K562 (cell line): ENCODE measurements around the gene USHBP1. TPM values are rescaled to one million over a fixed set of nuclear protein-coding genes. Genes with fewer than 3 reads are reported as not detected.
A peak's percentile ranks its signal among the peaks of the same experiment; 100 is the strongest.

ENCODE experiments used
- CHCHD3 ChIP-seq: fragments of 250-450 bp; sonication (Bioruptor Pico); IDR thresholded peaks from 2 replicates; pipeline ENCODE4 v2.1.2; 2022; ENCODE audit warnings: mild to moderate bottlenecking
- CTBP1 ChIP-seq: fragments of 450-650 bp; IDR thresholded peaks from 2 replicates; pipeline ENCODE4 v1.6.1; 2016; ENCODE audit warnings: borderline replicate concordance
- ELF2 ChIP-seq: fragments of 250-450 bp; sonication (Bioruptor Pico); IDR thresholded peaks from 2 replicates; pipeline ENCODE4 v1.5.0; 2021; ENCODE audit warnings: mild to moderate bottlenecking
- ETV1 ChIP-seq: fragments of 450-650 bp; conservative IDR thresholded peaks from 2 replicates; pipeline ENCODE4 v1.6.1; 2016; ENCODE audit warnings: missing genetic modification characterization, control low read depth, low read depth, missing compliant biosample characterization
- HMGN3 ChIP-seq: IDR thresholded peaks from 2 replicates; pipeline ENCODE4 v1.6.1; 2011; ENCODE audit warnings: borderline replicate concordance, low read depth, mild to moderate bottlenecking, mixed read lengths, low read length; ENCODE audit not compliant: insufficient read length; ENCODE audit errors: extremely low read depth
- HNRNPUL1 ChIP-seq: fragments of 200-400 bp; formaldehyde crosslinking; IDR thresholded peaks from 2 replicates; pipeline ENCODE4 v1.6.1; 2017; ENCODE audit warnings: low read length
- MAFG ChIP-seq: fragments of 450-650 bp; conservative IDR thresholded peaks from 2 replicates; pipeline ENCODE4 v1.6.1; 2016; ENCODE audit warnings: missing genetic modification characterization, missing compliant biosample characterization
- MEIS2 ChIP-seq: fragments of 450-650 bp; IDR thresholded peaks from 2 replicates; pipeline ENCODE4 v1.6.1; 2014; ENCODE audit warnings: mild to moderate bottlenecking; ENCODE audit not compliant: partially characterized antibody
- MIER1 ChIP-seq: fragments of 450-650 bp; IDR thresholded peaks from 2 replicates; pipeline ENCODE4 v1.6.1; 2016; ENCODE audit warnings: antibody characterized with exemption, mild to moderate bottlenecking, low read depth
- NELFE ChIP-seq: IDR thresholded peaks from 2 replicates; pipeline ENCODE4 v1.6.1; 2011; ENCODE audit warnings: mild to moderate bottlenecking; ENCODE audit not compliant: insufficient read depth, insufficient read length
- NFRKB ChIP-seq: fragments of 450-650 bp; IDR thresholded peaks from 2 replicates; pipeline ENCODE4 v1.6.1; 2016; ENCODE audit warnings: low read depth
- PPARD ChIP-seq: fragments of 250-450 bp; sonication (Bioruptor Pico); IDR thresholded peaks from 2 replicates; pipeline ENCODE4 v1.8.0; 2022; ENCODE audit warnings: inconsistent platforms, mild to moderate bottlenecking, moderate library complexity
- RAD51 ChIP-seq: fragments of 450-650 bp; IDR thresholded peaks from 2 replicates; pipeline ENCODE4 v1.7.1; 2016; ENCODE audit warnings: low read depth, mild to moderate bottlenecking, borderline replicate concordance
- RBFOX2 ChIP-seq: fragments of 200-400 bp; formaldehyde crosslinking; IDR thresholded peaks from 2 replicates; pipeline ENCODE4 v1.6.1; 2017; ENCODE audit warnings: low read depth, mild to moderate bottlenecking, low read length, moderate library complexity
- SETDB1 ChIP-seq: IDR thresholded peaks from one replicate; pipeline ENCODE4 v1.6.1; 2012; ENCODE audit warnings: low read length, control low read depth, inconsistent platforms
- SMAD4 ChIP-seq: fragments of 250-450 bp; sonication (Bioruptor Pico); conservative IDR thresholded peaks from 2 replicates; pipeline ENCODE4 v1.8.0; 2021; ENCODE audit warnings: inconsistent platforms, mild to moderate bottlenecking, moderate library complexity
- SMC3 ChIP-seq: conservative IDR thresholded peaks from 2 replicates; pipeline ENCODE4 v1.6.1; 2011; ENCODE audit warnings: low read depth, low read length, improper control_type of control experiment; ENCODE audit not compliant: insufficient read depth
- SREBF1 ChIP-seq: fragments of 150-350 bp; IDR thresholded peaks from 2 replicates; pipeline ENCODE4 v1.6.1; 2014; ENCODE audit warnings: antibody characterized with exemption, low read depth, low read length, borderline replicate concordance
- SRSF7 ChIP-seq: fragments of 200-400 bp; formaldehyde crosslinking; optimal IDR thresholded peaks from 2 replicates; pipeline ENCODE3; 2017; ENCODE audit warnings: mild to moderate bottlenecking, low read depth, low read length
- SUPT5H ChIP-seq: fragments of 450-650 bp; IDR thresholded peaks from 2 replicates; pipeline ENCODE4 v1.6.1; 2016
- TAF7 ChIP-seq: fragments of 450-650 bp; IDR thresholded peaks from 2 replicates; pipeline ENCODE4 v1.6.1; 2016; ENCODE audit warnings: missing genetic modification characterization, missing compliant biosample characterization
- TAL1 ChIP-seq: fragments of 450-650 bp; IDR thresholded peaks from 2 replicates; pipeline ENCODE4 v1.6.1; 2016; ENCODE audit warnings: mild to moderate bottlenecking
- TEAD2 ChIP-seq: fragments of 450-650 bp; IDR thresholded peaks from 2 replicates; pipeline ENCODE4 v1.6.1; 2016; ENCODE audit warnings: missing genetic modification characterization, control low read depth, missing compliant biosample characterization
- WHSC1 ChIP-seq: IDR thresholded peaks from one replicate; pipeline ENCODE4 v1.6.1; 2012; ENCODE audit warnings: low read length, control low read depth, inconsistent platforms
- ZNF253 ChIP-seq: fragments of 250-450 bp; sonication (Bioruptor Pico); conservative IDR thresholded peaks from 2 replicates; pipeline ENCODE4 v1.6.1; 2021; ENCODE audit warnings: mild to moderate bottlenecking
- ZNF347 ChIP-seq: fragments of 450-650 bp; formaldehyde crosslinking; IDR thresholded peaks from 2 replicates; pipeline ENCODE4 v1.4.0; 2020; ENCODE audit warnings: low read depth, mild to moderate bottlenecking, moderate library complexity
- polyA plus RNA-seq, 8 experiments: library from polyadenylated mRNA; depleted of rRNA in 4 of 8; stranded (reverse) in 5 of 8; unstranded in 3 of 8; fragments of >200 nt; fragmentation: Nextera tagmentation in 2 of 8; fragmentation: Illumina TruSeq in 1 of 8; extraction: Ambion mirVana in 2 of 8; extraction: Trizol in 1 of 8; gene quantifications; 2 replicates each; pipeline versions ENCODE4 v1.2.1 to v1.2.3, GENCODE V29; 2011 to 2014; ENCODE audit warnings: inconsistent platforms in 1 of 8, missing spikeins in 1 of 8
- total RNA-seq, 7 experiments: library from RNA; depleted of rRNA in 6 of 7; stranded (reverse); fragments of >200 nt in 6 of 7; fragmentation: Illumina TruSeq in 2 of 7; extraction: Trizol in 2 of 7; gene quantifications; 2 replicates each; pipeline versions ENCODE4 v1.2.1 to v1.2.3, GENCODE V29; 2011 to 2021; ENCODE audit warnings: low replicate concordance in 1 of 7
- TF ChIP-seq, protein P1 (sequence below): fragments of 250-450 bp; sonication (Bioruptor Pico); IDR thresholded peaks from 2 replicates; pipeline ENCODE4 v1.8.0; 2022; ENCODE audit warnings: moderate library complexity, mild to moderate bottlenecking, inconsistent platforms
- TF ChIP-seq, protein P2 (sequence below): fragments of 250-450 bp; sonication (Bioruptor Pico); IDR thresholded peaks from 2 replicates; pipeline ENCODE4 v1.5.0; 2021; ENCODE audit warnings: mild to moderate bottlenecking, borderline replicate concordance

Gene USHBP1
- total and polyA plus RNA-seq, 9 of the 15 experiments (the other 6 are each of a cell fraction or from before 2014, with no cell fraction given): 0.03 to 0.10 (median 0.05) TPM; not detected in 5

DNA sequence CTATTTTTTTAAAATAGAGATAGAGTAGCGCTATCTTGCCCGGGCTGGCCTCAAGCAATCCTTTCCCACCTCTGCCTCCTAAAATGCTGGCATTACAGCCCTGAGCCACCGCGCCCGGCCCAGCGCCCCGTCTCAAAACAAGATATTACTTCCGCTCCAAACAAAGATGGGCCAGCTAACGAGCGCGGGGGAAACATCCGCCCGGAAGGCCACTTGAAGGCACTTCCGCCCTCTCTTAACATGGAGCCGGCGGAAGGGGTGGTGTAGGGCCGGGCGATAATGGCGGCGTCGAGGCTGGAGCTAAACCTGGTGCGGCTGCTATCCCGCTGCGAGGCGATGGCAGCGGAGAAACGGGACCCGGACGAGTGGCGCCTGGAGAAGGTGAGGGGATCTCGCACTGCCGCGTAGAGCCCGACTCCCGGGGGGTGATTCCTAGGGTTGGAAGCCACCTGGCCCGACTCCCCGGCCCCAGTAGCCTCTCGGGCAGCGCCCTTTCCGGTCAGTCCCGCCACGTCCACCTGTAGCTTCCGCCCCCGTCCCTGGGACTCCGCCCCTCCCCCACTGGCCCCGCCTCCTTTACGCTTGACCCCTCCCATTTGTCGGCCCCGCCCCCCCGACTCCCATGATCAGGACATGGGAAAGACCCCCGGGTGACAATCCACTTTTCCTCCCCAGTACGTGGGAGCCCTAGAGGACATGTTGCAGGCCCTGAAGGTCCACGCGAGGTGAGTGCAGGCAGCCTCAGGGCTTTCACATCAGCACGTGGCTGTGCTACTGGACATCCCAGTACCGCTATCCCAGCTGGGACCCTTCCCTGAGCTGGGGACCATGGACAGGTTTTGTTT is 49.2 kb downstream of the USHBP1 start, which contains the start of gene USE1 (continued):
- TF ChIP-seq HNRNPUL1: no peak
- TF ChIP-seq ETV1: peak; percentile 99
- TF ChIP-seq CHCHD3 (CRISPR knock-in tag): no peak
- TF ChIP-seq MAFG (tag): no peak
- no peak for TF ChIP-seq ZNF253 (CRISPR knock-in tag)
- no peak for TF ChIP-seq SREBF1
- TF ChIP-seq TAF7 (tag): peak; percentile 98
- peak; percentile 93 for TF ChIP-seq SUPT5H
- peak; percentile 98 for TF ChIP-seq NFRKB
- TF ChIP-seq, protein P1, sequence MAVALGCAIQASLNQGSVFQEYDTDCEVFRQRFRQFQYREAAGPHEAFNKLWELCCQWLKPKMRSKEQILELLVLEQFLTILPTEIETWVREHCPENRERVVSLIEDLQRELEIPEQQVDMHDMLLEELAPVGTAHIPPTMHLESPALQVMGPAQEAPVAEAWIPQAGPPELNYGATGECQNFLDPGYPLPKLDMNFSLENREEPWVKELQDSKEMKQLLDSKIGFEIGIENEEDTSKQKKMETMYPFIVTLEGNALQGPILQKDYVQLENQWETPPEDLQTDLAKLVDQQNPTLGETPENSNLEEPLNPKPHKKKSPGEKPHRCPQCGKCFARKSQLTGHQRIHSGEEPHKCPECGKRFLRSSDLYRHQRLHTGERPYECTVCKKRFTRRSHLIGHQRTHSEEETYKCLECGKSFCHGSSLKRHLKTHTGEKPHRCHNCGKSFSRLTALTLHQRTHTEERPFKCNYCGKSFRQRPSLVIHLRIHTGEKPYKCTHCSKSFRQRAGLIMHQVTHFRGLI (CRISPR knock-in tag): no peak
- no peak for TF ChIP-seq MIER1
- peak; percentile 100 for TF ChIP-seq ELF2 (CRISPR knock-in tag)
- TF ChIP-seq RAD51: no peak
- no peak for TF ChIP-seq MEIS2
- peak; percentile 95 for TF ChIP-seq RBFOX2
- TF ChIP-seq PPARD (CRISPR knock-in tag): no peak
- no peak for TF ChIP-seq WHSC1
- TF ChIP-seq CTBP1: peak; percentile 76
- TF ChIP-seq TAL1: no peak
- TF ChIP-seq SMAD4 (CRISPR knock-in tag): peak; percentile 77
- no peak for TF ChIP-seq TEAD2 (tag)
- no peak for TF ChIP-seq SRSF7
- peak; percentile 54 for TF ChIP-seq NELFE
- no peak for TF ChIP-seq SETDB1
- peak; percentile 29 for TF ChIP-seq HMGN3
- TF ChIP-seq, protein P2, sequence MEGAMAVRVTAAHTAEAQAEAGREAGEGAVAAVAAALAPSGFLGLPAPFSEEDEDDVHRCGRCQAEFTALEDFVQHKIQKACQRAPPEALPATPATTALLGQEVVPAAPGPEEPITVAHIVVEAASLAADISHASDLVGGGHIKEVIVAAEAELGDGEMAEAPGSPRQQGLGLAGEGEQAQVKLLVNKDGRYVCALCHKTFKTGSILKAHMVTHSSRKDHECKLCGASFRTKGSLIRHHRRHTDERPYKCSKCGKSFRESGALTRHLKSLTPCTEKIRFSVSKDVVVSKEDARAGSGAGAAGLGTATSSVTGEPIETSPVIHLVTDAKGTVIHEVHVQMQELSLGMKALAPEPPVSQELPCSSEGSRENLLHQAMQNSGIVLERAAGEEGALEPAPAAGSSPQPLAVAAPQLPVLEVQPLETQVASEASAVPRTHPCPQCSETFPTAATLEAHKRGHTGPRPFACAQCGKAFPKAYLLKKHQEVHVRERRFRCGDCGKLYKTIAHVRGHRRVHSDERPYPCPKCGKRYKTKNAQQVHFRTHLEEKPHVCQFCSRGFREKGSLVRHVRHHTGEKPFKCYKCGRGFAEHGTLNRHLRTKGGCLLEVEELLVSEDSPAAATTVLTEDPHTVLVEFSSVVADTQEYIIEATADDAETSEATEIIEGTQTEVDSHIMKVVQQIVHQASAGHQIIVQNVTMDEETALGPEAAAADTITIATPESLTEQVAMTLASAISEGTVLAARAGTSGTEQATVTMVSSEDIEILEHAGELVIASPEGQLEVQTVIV (CRISPR knock-in tag): no peak
- TF ChIP-seq ZNF347 (CRISPR knock-in tag): no peak
- TF ChIP-seq SMC3: 0 out of 2 replicates have a peak, but pooled peaks have one; percentile 13
